GM19395 (cell line): ENCODE results near the gene RNF224.
"Not testable (repeated sequence)": the region's sequence is repeated elsewhere in the genome, so short reads cannot be mapped to it uniquely, and the experiment has no call there.

Experiments
- ATAC-seq: cut with Tn5 transposase; IDR thresholded peaks from one replicate; pipeline ENCODE4 v1.9.1; 2021; ENCODE audit warnings: mild to moderate bottlenecking, moderate library complexity; ENCODE audit not compliant: unreplicated experiment

Gene RNF224

GRCh38 chr9:137251490-137252268 lies 24.4 kb downstream of the RNF224 start:
- ATAC-seq, result no peak

- ATAC-seq, result no peak
Measured at GRCh38 chr9:137252555-137253506, 25.5 kb downstream of the RNF224 start.

GRCh38 chr9:137253717-137254623 lies 26.7 kb downstream of the RNF224 start:
- ATAC-seq, result no peak

GRCh38 chr9:137254624-137255447 lies 27.5 kb downstream of the RNF224 start, which contains the start of gene NELFB:
Gene NELFB (plus strand): TSS chr9:137255327.
- ATAC-seq, result peak; percentile 77

- peak; percentile 38 for ATAC-seq
Measured at GRCh38 chr9:137255448-137256114, 28.3 kb downstream of the RNF224 start.

GRCh38 chr9:137256362-137256761 lies 29.1 kb downstream of the RNF224 start:
- ATAC-seq, result no peak

- ATAC-seq, result no peak
Measured at GRCh38 chr9:137256856-137257255, 29.6 kb downstream of the RNF224 start.

- not testable (repeated sequence) for ATAC-seq
Measured at GRCh38 chr9:137262173-137262908, 35.0 kb downstream of the RNF224 start.

GRCh38 chr9:137262909-137263285 lies 35.6 kb downstream of the RNF224 start:
- no peak for ATAC-seq

GRCh38 chr9:137263506-137263905 lies 36.2 kb downstream of the RNF224 start:
- no peak for ATAC-seq

GRCh38 chr9:137264067-137264466 lies 36.8 kb downstream of the RNF224 start:
- no peak for ATAC-seq

- ATAC-seq, result no peak
Measured at GRCh38 chr9:137265496-137266161, 38.3 kb downstream of the RNF224 start.

GRCh38 chr9:137266162-137266527 lies 38.8 kb downstream of the RNF224 start:
- ATAC-seq, result no peak

- ATAC-seq, result no peak
Measured at GRCh38 chr9:137266585-137267453, 39.5 kb downstream of the RNF224 start.

- no peak for ATAC-seq
Measured at GRCh38 chr9:137267933-137268355, 40.6 kb downstream of the RNF224 start.

GRCh38 chr9:137268538-137269201 lies 41.4 kb downstream of the RNF224 start:
- ATAC-seq, result no peak
